HepG2 (cell line): ENCODE measurements around the gene TMEM178A. TPM values are rescaled to one million over a fixed set of nuclear protein-coding genes. Genes with fewer than 3 reads are reported as not detected.

ENCODE experiments used
- ATAC-seq: fragments of 200-7000 bp; cut with Tn5 transposase; 3 replicates; pipeline ENCODE4 v1.9.1; 2020; ENCODE audit warnings: mild to moderate bottlenecking, moderate library complexity
- BruUV-seq: library from RNA; stranded (reverse); fragments of 400-500 nt; replicated peaks from 2 replicates; lab custom pipeline; 2021; lab: Mats Ljungman, UMichigan
- CTCF ChIA-PET: fragments of 300-600 bp; formaldehyde crosslinking; extraction: SDS; loops from one replicate; lab custom pipeline; 2021; ENCODE audit warnings: low total read pairs, inconsistent platforms, low intra/inter-chr PET ratio; lab: Yijun Ruan, JAX
- POLR2A ChIA-PET: fragments of 350-600 bp; sonication (Branson Sonifier 250); formaldehyde crosslinking; loops from one replicate; lab custom pipeline; 2020; ENCODE audit warnings: antibody characterized with exemption, inconsistent platforms; lab: Yijun Ruan, JAX
- DNase-seq: peaks from one replicate; pipeline ENCODE4 v3.0.0-alpha.2; 2015; ENCODE audit warnings: low spot score
- FAIRE-seq: peaks from 3 replicates; lab custom pipeline; 2011; peaks lifted over from hg19 to GRCh38; lab: Jason Lieb, UNC
- H2AFZ ChIP-seq: one replicate; pipeline ENCODE4 v1.6.1; 2011; ENCODE audit warnings: low read length, inconsistent platforms
- H3K27ac ChIP-seq: fragments of 300-600 bp; 3 replicates; pipeline ENCODE4 v1.8.0; 2011; ENCODE audit warnings: mixed run types, mild to moderate bottlenecking, mixed read lengths, low read length, inconsistent platforms; ENCODE audit not compliant: insufficient read depth; ENCODE audit errors: extremely low read length
- H3K27me3 ChIP-seq, 2 experiments: fragments of 200-600 bp in 1 of 2; 2 replicates in 1 of 2; 3 replicates in 1 of 2; pipeline versions ENCODE4 v1.6.0 to v1.8.0; 2011; ENCODE audit warnings: low read length in 2 of 2, mild to moderate bottlenecking in 2 of 2, moderate library complexity in 2 of 2, inconsistent platforms in 1 of 2; ENCODE audit not compliant: insufficient read depth in 2 of 2, control insufficient read depth in 1 of 2
- H3K36me3 ChIP-seq, 2 experiments: fragments of 200-600 bp in 1 of 2; replicated peaks in 1 of 2; 2 replicates in 1 of 2; 3 replicates in 1 of 2; pipeline versions ENCODE4 v1.5.1 to v1.8.0; 2011; ENCODE audit warnings: low read length in 2 of 2, inconsistent platforms in 1 of 2; ENCODE audit not compliant: insufficient read depth in 2 of 2, control insufficient read depth in 1 of 2
- H3K4me1 ChIP-seq: 2 replicates; pipeline ENCODE4 v1.5.1; 2012; ENCODE audit warnings: low read length, inconsistent platforms; ENCODE audit not compliant: insufficient read depth
- H3K4me2 ChIP-seq: 2 replicates; pipeline ENCODE4 v1.6.0; 2011; ENCODE audit warnings: low read depth, low read length, inconsistent platforms
- H3K4me3 ChIP-seq, 3 experiments: fragments of 200-600 bp in 1 of 3; sonication (generic), shearing (Covaris generic) in 1 of 3; replicated peaks in 1 of 3; 2 replicates each; pipeline ENCODE4 v1.5.1; 2011 to 2016; ENCODE audit warnings: low read length in 3 of 3, inconsistent platforms in 2 of 3, low read depth in 2 of 3, mild to moderate bottlenecking in 2 of 3, control low read depth in 1 of 3, mixed read lengths in 1 of 3; ENCODE audit not compliant: insufficient read depth in 1 of 3
- H3K79me2 ChIP-seq: one replicate; pipeline ENCODE4 v1.6.1; 2011; ENCODE audit warnings: low read length, inconsistent platforms; ENCODE audit not compliant: insufficient read depth
- H3K9ac ChIP-seq: 2 replicates; pipeline ENCODE4 v1.6.0; 2011; ENCODE audit warnings: mild to moderate bottlenecking, low read depth, low read length, inconsistent platforms; ENCODE audit not compliant: insufficient read depth
- H3K9me3 ChIP-seq: 2 replicates; pipeline ENCODE4 v1.5.1; 2012; ENCODE audit warnings: mild to moderate bottlenecking, low read length
- H4K20me1 ChIP-seq: 2 replicates; pipeline ENCODE4 v1.6.0; 2011; ENCODE audit warnings: inconsistent platforms, mild to moderate bottlenecking, low read length, moderate library complexity; ENCODE audit not compliant: insufficient read depth
- BHLHE40 ChIP-seq: IDR thresholded peaks from 2 replicates; pipeline ENCODE4 v1.6.1; 2011; ENCODE audit warnings: low read length, improper control_type of control experiment
- CAMTA2 ChIP-seq: sonication (generic); formaldehyde crosslinking; IDR thresholded peaks from 2 replicates; pipeline ENCODE4 v1.4.0; 2020; ENCODE audit warnings: mild to moderate bottlenecking, missing genetic modification reagents, borderline replicate concordance
- FUBP1 ChIP-seq: sonication (generic); formaldehyde crosslinking; IDR thresholded peaks from 2 replicates; pipeline ENCODE4 v1.5.1; 2020; ENCODE audit warnings: missing genetic modification reagents, mild to moderate bottlenecking, borderline replicate concordance
- GATAD2A ChIP-seq: IDR thresholded peaks from 2 replicates; pipeline ENCODE4 v1.6.1; 2016
- HNRNPUL1 ChIP-seq: fragments of 200-400 bp; formaldehyde crosslinking; IDR thresholded peaks from 2 replicates; pipeline ENCODE4 v1.6.1; 2017; ENCODE audit warnings: low read depth, mild to moderate bottlenecking, low read length, moderate library complexity
- THYN1 ChIP-seq: sonication (generic); formaldehyde crosslinking; IDR thresholded peaks from 2 replicates; pipeline ENCODE4 v1.8.1; 2023; ENCODE audit warnings: low read depth, mild to moderate bottlenecking, moderate library complexity, missing genetic modification reagents, borderline replicate concordance
- ZNF142 ChIP-seq: sonication (generic); formaldehyde crosslinking; IDR thresholded peaks from 2 replicates; pipeline ENCODE4 v1.4.0; 2020; ENCODE audit warnings: missing genetic modification reagents
- ZSCAN22 ChIP-seq: sonication (generic); formaldehyde crosslinking; IDR thresholded peaks from 2 replicates; pipeline ENCODE4 v1.4.0; 2020; ENCODE audit warnings: mild to moderate bottlenecking, missing genetic modification reagents
- WGBS: methylation state at CpG from one replicate; pipeline ENCODE4 v1.1.6; 2017; ENCODE audit warnings: low lambda C conversion rate; 5-methylcytosine and 5-hydroxymethylcytosine counted together
- in situ Hi-C: cut with HindIII; loops from 2 replicates; pipeline ENCODE4 v1.10.0; 2017; ENCODE audit warnings: low pct_unique_long_range_greater_than_20kb; ENCODE audit not compliant: extremely low pct_ligation_motif_present
- intact Hi-C: fragments of 100-400 bp; cut with micrococcal nuclease; formaldehyde crosslinking; loops from one replicate; pipeline ENCODE4 v1.10.0; 2022; ENCODE audit not compliant: unreplicated experiment
- polyA plus RNA-seq, 8 experiments: library from polyadenylated mRNA; depleted of rRNA in 3 of 8; stranded (reverse) in 7 of 8; unstranded in 1 of 8; fragments of >200 nt; fragmentation: Illumina TruSeq in 4 of 8; extraction: Trizol in 4 of 8; gene quantifications; 2 replicates each; pipeline versions ENCODE4 v1.2.1 to v1.2.3, GENCODE V29; 2011 to 2016; ENCODE audit warnings: low read depth in 4 of 8, missing spikeins in 1 of 8, mixed read lengths in 1 of 8; ENCODE audit not compliant: insufficient read depth in 1 of 8
- total RNA-seq, 5 experiments: library from RNA; depleted of rRNA; stranded (reverse); fragments of >200 nt; fragmentation: Illumina TruSeq; extraction: Trizol; gene quantifications; 2 replicates each; pipeline ENCODE4 v1.2.3, GENCODE V29; 2016; ENCODE audit warnings: low read depth in 1 of 5

The TMEM178A gene
- total and polyA plus RNA-seq, 2 of the 13 experiments (the other 11 are each of a cell fraction or from before 2014, with no cell fraction given) = 0.38 to 3.3 TPM

GRCh38 chr2:39757156-39757555, 91.4 kb downstream of the TMEM178A start:
- Histone ChIP-seq H3K4me1 (no peaks in the 10 kb centered on the region), H3K4me2 (no peak overlapping the region), H3K9me3 (no peaks in the 10 kb centered on the region), H3K79me2 (no peaks in the 10 kb centered on the region), H3K27ac (no peak overlapping the region), H4K20me1 (no peaks in the 10 kb centered on the region; the same call in 1 of the 2 replicates), H2AFZ (no peak overlapping the region), H3K27me3 (no peaks in the 10 kb centered on the region), H3K9ac (no peak overlapping the region), H3K4me3 (no peak overlapping the region), H3K36me3 (peaks cover 22 to 73% of the 10 kb centered on the region in 2 experiments)
- in situ Hi-C loops (no loop called here), intact Hi-C loops (no loop called here)
- no TSS peak for BruUV-seq
- POLR2A ChIA-PET = no interaction called here
- ATAC-seq = no peak
- DNase-seq = no peak
- CTCF ChIA-PET = no interaction called here
- TF ChIP-seq FUBP1 (CRISPR knock-in tag) (no peak), HNRNPUL1 (no peak), THYN1 (CRISPR knock-in tag) (no peak), BHLHE40 (no peak), CAMTA2 (CRISPR knock-in tag) (no peak), GATAD2A (CRISPR knock-in tag) (no peak), ZNF142 (CRISPR knock-in tag) (no peak), ZSCAN22 (CRISPR knock-in tag) (no peak)
- WGBS = 97% methylated on average over 4 of the region's 4 CpGs
- FAIRE-seq = no peak
